Measurements from ENCODE around the gene HNRNPA0. TPM values are rescaled to one million over a fixed set of nuclear protein-coding genes. Genes with fewer than 3 reads are reported as not detected.

HNRNPA0 gene
- total and polyA plus RNA-seq, 2 of the 8 experiments (the other 6 are each of a cell fraction or from before 2014, with no cell fraction given) = 22.0 to 71.3 TPM

- H4K8ac ChIP-seq (ENCODE audit: extremely low read depth, insufficient read depth, low read length) = no peak overlapping the region
- no peaks in the 10 kb centered on the region for H3K79me2 ChIP-seq (ENCODE audit: control insufficient read depth in 1 of 2, insufficient read depth in 2 of 2, low read length in 2 of 2)
- no peak overlapping the region for H3K14ac ChIP-seq (ENCODE audit: insufficient read length)
- no peak overlapping the region for H4K5ac ChIP-seq (ENCODE audit: insufficient read length, low read depth, low read length)
- no peak overlapping the region for H2BK12ac ChIP-seq (ENCODE audit: low read depth, low read length)
- no peak overlapping the region for H3K23ac ChIP-seq (ENCODE audit: insufficient read length)
- no peak overlapping the region for H2AK5ac ChIP-seq (ENCODE audit: low read depth, low read length)
- H2BK5ac ChIP-seq (ENCODE audit: low read depth, low read length) = no peak overlapping the region
- H3K18ac ChIP-seq (ENCODE audit: extremely low read depth, low read length) = no peak overlapping the region
- no peaks in the 10 kb centered on the region for H3K27me3 ChIP-seq (replicated peaks in 1 of 4; ENCODE audit: control insufficient read depth in 3 of 4, extremely low read depth in 1 of 4, insufficient read depth in 3 of 4, low read length in 3 of 4)
- H4K91ac ChIP-seq (replicated peaks; ENCODE audit: insufficient read length, low read length) = no peak overlapping the region
- DNase-seq (ENCODE audit: low read depth in 1 of 2, low spot score in 2 of 2) (no peak), FAIRE-seq (no peak)
- 74% methylated on average over 4 of the region's 4 CpGs; no CpG with 5 or more reads in 1 of the 2 experiments for WGBS, 2 experiments (ENCODE audit: extremely low coverage in 1 of 2, insufficient coverage in 1 of 2, insufficient read length in 1 of 2, insufficient replicate concordance in 2 of 2, low coverage in 1 of 2, low lambda C conversion rate in 2 of 2, missing lambda C conversion rate in 1 of 2)
- no peak overlapping the region for H2AFZ ChIP-seq (ENCODE audit: low read length)
- H3K79me1 ChIP-seq (ENCODE audit: low read depth, low read length) = no peaks in the 10 kb centered on the region
- H4K20me1 ChIP-seq (replicated peaks in 1 of 2; ENCODE audit: control insufficient read depth in 1 of 2, insufficient read depth in 2 of 2, low read length in 2 of 2) = no peaks in the 10 kb centered on the region
- no peak overlapping the region for H2BK20ac ChIP-seq (ENCODE audit: low read length)
- no peak overlapping the region for H3K4me2 ChIP-seq (ENCODE audit: insufficient read depth in 1 of 2, low read depth in 2 of 2, low read length in 2 of 2)
- H3K56ac ChIP-seq (replicated peaks; ENCODE audit: insufficient read length, low read depth, low read length) = no peak overlapping the region
- H3K9me3 ChIP-seq (ENCODE audit: insufficient read depth in 2 of 2, low read depth in 1 of 2, low read length in 1 of 2) = no peaks in the 10 kb centered on the region
- H3K9ac ChIP-seq (replicated peaks in 1 of 4; ENCODE audit: extremely low read depth in 1 of 4, low read depth in 3 of 4, low read length in 3 of 4) = no peak overlapping the region
- no peak overlapping the region for H2BK120ac ChIP-seq (replicated peaks; ENCODE audit: low read depth, low read length)
- H3K27ac ChIP-seq (ENCODE audit: low read depth, low read length) = no peak overlapping the region
- no peaks in the 10 kb centered on the region for H3K4me1 ChIP-seq (replicated peaks in 1 of 4; ENCODE audit: control insufficient read depth in 3 of 4, insufficient read depth in 4 of 4, low read length in 3 of 4)
- ChIA-PET CTCF (ENCODE audit: partially characterized antibody) (interaction anchor here (0.7 to 1.0 kb wide), 2 partner anchors 41 to 1668 kb away, joined by 3 read pairs; no protein-coding TSS in a partner anchor), POLR2A (ENCODE audit: partially characterized antibody) (no interaction called here)
- no peak overlapping the region for H3K4ac ChIP-seq (replicated peaks; ENCODE audit: insufficient read length, low read depth, low read length)
- H2BK15ac ChIP-seq (ENCODE audit: low read length) = no peak overlapping the region
- H3K36me3 ChIP-seq (ENCODE audit: control insufficient read depth in 2 of 4, insufficient read depth in 4 of 4, low read length in 3 of 4) = no peaks in the 10 kb centered on the region
- no peaks in the 10 kb centered on the region for H3K23me2 ChIP-seq (ENCODE audit: low read depth, low read length)
- no peak overlapping the region for H3K4me3 ChIP-seq (ENCODE audit: extremely low read depth in 1 of 4, insufficient read depth in 2 of 4, low read depth in 3 of 4, low read length in 4 of 4)
- TF ChIP-seq SP2 (IDR thresholded peaks at IDR 0.05; ENCODE audit: low read length) (no peak), TEAD4 (IDR thresholded peaks at IDR 0.05; ENCODE audit: low read depth, low read length) (no peak), CBX8 (IDR thresholded peaks at IDR 0.05; ENCODE audit: borderline replicate concordance, low read depth, low read length) (no peak), EGR1 (IDR thresholded peaks at IDR 0.05; ENCODE audit: borderline replicate concordance, low read depth, low read length) (no peak), RNF2 (IDR thresholded peaks at IDR 0.05; ENCODE audit: borderline replicate concordance, low read depth, low read length, missing control alignments, poor library complexity, severe bottlenecking) (no peak), E2F6 (IDR thresholded peaks at IDR 0.05) (no peak), CREB1 (IDR thresholded peaks at IDR 0.05) (no peak), TAF7 (optimal IDR thresholded peaks at IDR 0.05; ENCODE audit: borderline replicate concordance, low read depth, low read length) (no peak), GTF2F1 (IDR thresholded peaks at IDR 0.05; ENCODE audit: borderline replicate concordance, low read depth, low read length) (no peak), MAX (IDR thresholded peaks at IDR 0.05) (no peak), PHF8 (conservative IDR thresholded peaks at IDR 0.05; ENCODE audit: low read depth, low read length) (no peak), BCL11A (IDR thresholded peaks at IDR 0.05; ENCODE audit: low read depth in 2 of 2, low read length in 2 of 2) (no peak), POLR2AphosphoS5 (IDR thresholded peaks at IDR 0.05; ENCODE audit: low read depth, low read length) (no peak)
Observed at GRCh38 chr5:137782984-137783536, 28.9 kb upstream of the HNRNPA0 start.

All from H1 (cell line).